NCI-H2227 (cell line): ENCODE data around the gene GPR61.

Source experiments
- DNase-seq: peaks from one replicate; lab custom pipeline; 2025; ENCODE audit not compliant: unreplicated experiment; lab: John Stamatoyannopoulos, UW

The GPR61 gene

DNA sequence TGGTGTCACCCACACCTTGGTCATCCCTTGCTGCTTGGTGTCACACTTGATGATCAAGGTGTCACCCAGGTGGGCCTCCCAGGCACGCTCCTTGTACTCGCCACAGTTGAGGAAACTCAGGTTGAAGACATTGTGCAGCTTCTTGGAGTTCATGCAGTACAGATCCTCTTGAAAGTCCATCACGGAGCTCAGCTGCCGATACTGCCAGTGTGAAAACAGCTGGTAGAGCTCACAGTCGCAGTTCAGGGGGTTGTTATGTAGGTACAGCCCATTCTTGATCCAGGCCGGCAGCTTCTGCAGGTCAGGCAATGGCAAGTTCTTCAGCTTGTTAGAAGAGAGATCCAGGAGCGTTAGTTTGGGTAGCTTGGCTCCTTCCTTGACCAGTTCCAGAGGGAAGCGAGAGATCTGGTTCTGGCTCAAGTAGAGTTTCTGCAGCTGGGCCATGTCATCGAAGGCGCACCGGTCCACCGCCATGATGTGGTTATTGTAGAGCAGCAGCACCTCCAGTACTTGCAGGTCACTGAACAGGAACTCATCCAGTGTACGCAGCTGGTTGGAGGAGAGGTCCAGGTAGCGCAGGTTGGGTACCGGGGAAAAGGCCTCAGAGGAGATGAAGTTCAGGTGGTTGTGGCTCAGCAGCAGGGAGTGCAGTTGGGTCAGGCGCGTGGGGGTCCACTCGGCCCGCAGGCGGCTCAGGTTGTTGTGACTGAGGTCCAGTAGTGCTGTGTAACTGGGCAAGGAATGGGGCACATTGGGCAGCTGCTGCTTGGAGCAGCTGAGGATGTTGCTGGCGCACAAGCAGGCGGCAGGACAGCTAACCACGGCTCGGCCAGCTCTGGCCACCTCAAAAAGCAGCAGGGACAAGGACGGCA, 31.4 kb upstream of the GPR61 start:
- DNase-seq: no peak

DNA sequence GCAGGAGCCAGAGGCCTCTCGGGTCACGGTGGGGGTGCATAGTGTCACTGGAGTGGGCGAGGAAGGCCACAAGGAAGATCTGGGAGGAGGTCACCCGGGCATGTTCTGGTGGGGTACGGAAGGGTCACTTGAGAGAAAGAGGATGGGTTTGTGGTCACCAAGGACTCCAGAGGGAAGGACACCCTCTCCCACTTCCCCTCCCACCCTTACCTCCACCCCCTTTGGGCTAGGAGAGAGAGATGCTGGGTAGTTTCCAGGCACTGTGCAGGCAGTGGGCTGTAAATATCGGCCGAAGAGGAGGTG, 30.8 kb upstream of the GPR61 start:
- no peak for DNase-seq

DNA sequence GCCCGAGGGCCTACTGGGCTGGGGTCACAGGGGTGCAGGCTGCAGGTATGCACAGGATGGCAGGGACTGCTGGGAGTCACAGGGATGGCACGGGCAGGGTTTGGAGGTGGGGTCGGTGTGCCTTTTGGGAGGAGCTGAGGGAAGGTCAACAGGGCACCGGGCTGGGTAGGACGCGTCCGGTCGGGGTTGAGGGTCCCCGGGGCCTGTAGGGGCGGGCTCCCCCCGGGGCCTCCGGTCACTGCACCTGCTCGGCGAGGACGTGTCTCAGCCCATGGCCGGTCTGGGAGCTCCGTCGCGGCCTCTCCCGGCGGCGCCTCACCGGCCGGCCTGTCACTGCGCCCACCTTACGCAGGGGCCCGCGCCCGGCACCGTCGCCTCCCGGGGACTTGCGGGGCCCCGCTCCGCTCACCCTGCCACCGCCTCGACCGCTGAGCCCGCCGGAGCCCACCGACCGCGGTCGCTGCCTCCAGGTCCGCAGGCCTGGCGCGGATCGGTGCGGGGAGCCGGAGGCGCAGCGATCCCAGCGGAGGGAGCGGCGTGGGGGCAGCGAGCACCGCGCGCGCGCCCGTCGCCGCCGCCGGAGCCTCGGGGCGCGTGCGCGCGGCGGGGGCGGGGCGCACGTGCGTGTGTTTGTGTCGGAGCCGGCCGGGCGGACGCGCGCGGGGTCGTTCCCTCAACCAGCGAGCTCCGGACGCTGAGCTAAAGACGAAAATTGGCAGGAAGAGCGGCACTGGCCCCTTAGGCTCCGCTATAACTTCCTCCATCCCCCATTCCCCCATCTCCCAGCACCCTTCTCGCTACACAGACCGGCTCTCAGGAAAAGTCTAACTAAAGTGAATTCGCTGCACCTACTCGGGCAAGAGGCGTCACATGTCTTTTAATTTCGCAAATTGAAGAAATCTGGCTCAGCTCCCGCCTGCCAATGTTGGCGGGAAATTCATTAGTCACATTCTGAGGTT, 30.2 kb upstream of the GPR61 start, which contains the start of gene AMIGO1:
TSS of gene AMIGO1 (minus strand) at position 552 of the 959 bp plus-strand sequence. CDS start 815 bp downstream, outside the sequence.
- DNase-seq: peak; percentile 89

DNA sequence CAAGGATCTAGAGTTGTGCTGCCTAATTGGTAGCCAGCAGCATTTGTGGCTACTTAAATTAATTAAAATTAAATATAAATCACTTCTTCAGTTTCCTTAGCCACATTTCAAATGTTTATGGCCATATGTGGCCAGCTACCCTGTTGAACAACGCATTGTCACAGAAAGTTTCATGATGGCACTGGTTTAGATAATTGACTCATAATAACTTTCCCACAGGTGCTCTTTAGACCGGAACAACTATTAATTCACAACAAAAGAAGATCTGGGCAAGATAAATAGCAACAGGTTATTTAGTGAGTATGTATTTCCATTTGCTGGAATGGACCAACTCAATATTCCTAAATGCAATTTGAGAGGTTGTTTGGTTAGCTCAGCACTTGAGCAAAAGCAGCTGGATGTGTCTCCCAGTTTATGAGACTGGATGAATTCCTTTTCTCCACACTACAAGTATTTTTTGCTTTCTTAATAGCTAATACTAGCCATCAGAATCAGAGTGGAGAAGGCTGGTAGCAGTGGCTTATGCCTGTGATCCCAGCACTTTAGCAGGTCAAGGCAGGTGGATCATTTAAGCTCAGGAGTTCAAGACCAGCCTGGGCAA, 26.5 kb upstream of the GPR61 start:
- no peak for DNase-seq

DNA sequence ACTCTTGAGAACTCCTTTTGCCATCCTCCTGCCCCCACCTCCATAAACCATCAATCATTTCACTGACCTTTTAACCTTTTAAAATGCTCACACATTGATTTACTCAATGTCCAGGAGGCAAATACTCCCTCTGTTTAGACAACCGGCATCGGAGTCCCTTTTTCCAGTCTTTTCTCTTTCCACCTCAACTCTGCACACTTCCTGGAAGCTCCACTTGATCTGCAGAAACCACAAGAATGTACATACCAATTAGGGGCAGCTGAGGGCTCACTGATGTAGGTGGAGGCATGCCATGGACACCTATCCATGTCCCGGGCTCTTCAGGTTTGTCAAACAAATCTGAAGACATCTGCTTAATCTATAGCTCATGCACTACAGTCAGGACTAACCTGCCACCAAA, 24.8 kb upstream of the GPR61 start:
- no peak for DNase-seq

DNA sequence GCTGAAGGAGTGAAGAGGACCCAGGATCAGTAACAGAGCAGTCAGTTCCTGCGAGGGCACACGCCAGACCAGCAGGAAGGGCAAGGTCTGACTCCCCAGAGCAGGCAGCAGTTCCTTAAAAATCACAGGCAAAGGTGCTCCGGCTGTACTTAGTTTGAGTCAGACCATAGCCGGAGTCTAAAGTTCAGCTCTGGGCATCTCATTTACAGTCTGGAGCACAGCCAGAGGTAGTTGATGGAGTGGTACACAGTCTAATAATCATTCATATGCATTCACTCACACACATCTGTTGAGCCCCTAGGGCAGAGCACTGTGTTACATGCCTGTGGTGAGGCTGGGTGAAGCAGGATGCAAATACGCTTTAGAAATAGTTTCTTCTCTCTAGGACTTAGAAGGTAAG, 22.8 kb upstream of the GPR61 start:
- DNase-seq: no peak

DNA sequence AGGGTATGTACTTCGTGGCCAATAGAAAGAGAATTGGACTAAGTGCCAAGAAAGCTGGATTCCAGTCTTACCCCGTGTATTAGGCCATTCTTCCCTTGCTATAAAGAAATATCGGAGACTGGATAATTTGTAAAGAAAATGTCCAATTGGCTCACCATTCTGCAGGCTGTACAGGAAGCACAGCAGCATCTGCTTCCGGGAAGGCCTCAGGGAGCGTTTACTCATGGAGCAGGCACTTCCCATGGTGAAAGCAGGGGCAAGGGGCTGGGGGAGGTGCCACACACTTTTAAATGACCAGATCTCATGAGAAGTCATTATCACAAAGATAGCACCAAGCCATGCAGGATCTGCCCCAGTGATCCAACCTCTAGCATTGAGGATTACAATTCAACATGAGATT, 22.3 kb upstream of the GPR61 start:
- DNase-seq: no peak

DNA sequence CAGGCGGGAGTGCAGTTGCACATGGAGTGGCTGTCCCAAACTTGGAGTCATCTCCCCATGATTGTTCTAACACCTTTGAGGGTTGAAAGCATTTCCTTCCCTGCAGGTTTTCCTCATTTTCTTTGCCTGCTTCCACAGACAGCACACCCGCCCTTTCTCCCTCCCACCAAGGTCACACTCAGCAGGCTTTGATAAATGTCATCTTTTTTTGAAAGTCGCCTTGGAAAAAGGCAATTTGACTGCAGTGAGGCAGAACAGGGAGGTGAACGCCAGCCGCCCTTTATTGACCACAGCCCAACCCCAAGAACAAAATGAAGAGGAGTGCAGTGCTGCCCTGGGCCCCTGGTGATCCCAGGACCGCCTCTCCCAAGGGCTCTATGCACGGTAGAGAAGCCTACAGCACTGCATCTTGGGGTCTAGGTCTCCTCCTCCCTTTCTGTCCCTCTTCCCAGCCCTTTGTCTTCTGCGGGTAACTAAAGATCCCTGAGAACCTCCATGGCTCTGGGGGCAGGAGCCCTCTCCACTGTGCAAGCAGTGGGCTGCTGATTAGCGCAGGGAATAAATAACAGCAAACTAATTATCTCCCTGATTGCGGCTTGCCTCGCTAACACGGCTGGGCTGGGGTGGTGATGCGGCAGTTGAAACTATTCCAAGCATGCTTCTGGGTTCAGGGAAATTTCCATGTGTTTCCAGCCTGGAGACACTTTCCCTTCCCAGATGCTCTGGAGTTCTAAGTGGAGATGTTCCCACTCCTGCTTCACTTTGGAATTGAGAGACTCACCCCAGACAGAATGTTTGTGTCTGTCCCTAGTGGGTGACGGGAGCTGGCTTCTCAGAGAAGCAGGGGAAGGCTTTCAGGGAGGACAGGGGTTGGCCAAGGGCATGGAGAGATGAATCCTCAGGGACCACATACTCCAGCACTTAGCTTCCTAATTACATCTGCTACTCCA, 18.4 kb upstream of the GPR61 start:
- no peak for DNase-seq

DNA sequence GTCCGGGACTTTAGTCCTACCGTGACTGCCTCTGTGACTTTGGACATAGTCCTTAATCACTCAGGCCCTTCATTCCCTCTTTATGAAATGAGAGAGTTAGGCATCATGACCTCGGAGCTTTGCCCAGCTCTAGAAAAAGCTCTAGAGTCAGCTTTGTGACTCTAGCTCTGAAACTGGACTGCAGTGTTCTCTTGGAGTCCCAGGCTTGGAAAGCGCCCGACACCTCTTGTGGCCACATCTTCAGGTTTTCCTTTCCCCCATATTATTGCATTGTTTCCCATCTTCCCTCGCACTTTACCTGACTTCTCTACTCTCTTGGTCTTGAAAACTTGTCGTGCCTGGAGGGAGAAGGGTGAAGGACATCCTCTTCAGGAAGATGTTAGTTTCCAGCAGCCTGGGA, 17.6 kb upstream of the GPR61 start:
- no peak for DNase-seq

DNA sequence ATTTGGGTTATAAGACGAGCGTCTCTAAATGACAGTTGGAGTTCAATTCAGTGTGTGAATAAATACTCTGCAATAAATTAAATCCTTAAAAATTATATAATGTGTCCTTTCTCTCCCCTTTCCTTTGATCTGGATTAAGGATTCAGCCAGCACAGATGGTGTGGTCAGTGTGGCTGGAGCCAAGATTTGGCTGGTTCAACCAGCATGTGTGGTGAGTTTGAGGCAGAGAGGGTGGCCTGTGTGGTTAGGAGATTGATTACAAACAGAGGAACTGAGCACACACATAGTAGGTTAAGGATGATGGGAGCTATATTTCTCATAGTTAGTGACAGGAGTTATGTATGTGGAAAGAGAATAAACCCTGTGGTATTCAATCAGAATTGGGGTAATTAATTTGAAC, 16.0 kb upstream of the GPR61 start:
- DNase-seq: no peak

DNA sequence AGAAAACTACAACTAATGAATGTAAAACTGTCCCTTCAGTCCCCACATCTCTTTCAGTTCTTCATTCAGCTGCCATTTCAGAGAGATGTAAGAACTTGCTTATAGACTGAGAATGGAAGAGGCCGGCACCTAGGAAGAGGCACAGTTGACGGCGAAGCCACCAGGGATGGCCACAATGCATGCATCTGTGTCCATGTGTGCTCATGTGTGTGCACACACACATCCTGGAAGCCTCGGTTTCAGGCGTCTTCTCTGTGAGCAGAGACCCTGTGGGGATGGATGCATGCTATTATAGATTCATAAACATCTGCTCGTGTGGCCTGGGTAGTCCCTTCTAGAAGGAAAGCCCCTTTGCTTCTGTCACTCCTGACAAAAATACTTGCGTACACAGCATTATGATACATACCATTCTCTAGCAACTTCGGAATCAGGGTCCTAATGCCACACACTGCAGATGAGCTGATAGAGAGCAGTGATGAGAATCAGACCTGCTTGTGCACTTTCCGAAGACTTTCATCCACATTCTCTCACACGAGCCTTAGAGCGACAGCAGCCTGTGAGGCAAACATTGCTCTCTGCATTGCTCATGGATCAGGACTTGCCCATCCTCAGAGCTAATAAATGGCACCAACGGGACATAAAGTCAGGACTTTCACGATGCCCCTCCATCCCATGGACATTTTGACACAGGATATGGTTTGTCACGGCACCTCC, 12.4 kb upstream of the GPR61 start:
- DNase-seq: no peak

DNA sequence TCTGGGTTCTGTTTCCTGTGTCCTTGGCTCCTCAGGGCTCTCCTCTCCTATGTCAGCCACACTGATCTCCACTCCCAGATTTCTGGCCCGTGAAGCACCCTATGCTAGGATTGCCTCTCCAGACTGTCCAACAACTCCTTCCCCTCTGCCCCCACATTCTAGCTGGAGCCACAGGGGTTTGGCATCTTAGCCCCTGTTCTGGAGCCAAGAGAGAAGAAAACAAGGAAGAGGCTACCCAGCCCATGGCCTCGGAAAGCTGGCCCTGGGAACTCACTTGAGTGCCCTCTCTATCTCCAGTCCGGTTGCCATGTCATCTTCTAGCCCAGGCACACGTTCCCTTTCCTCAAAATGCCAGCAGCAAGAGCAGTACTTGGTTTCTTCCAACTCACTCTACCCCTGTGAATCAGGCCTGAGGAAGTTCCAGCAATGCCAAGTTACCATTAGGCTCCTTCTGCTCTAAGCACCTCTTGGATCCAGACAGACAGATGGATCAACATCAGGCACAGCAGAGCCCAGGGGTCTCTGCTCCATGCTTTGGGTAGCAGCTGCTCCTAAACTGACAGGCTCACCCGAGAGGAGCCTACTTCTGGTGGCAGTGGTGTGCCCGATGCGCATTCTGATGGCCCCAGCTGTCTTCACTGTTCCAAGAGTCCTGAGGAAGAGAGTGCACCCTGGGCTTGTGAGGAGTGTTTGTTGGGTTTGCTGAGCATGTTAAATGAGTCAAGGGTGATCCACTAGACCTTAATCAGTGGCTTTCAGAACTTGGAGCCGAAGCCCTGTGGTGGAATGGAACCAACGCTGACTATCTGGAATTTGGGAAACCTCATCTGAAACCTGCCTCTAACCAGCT, 11.6 kb upstream of the GPR61 start:
- no peak for DNase-seq

DNA sequence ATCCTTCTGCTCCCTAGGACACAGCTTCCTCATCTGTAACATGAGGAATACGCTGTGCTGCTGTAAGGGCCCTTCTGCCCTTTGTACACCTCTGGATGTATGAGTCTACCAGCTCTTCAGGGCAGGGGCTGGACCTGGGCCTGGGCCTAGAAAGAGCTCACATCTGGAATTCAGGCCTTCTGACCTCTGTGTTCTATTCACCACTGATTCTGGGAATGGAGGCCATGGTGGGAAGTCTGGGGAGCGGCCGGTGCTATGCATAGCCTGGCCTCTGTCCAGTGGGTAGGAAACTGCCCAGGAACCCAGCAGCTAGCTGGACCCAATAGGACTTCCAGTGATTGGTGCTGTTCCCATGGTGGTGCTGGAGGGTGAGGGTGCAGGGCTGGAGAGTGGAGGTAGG, 11.0 kb upstream of the GPR61 start:
- DNase-seq: no peak

DNA sequence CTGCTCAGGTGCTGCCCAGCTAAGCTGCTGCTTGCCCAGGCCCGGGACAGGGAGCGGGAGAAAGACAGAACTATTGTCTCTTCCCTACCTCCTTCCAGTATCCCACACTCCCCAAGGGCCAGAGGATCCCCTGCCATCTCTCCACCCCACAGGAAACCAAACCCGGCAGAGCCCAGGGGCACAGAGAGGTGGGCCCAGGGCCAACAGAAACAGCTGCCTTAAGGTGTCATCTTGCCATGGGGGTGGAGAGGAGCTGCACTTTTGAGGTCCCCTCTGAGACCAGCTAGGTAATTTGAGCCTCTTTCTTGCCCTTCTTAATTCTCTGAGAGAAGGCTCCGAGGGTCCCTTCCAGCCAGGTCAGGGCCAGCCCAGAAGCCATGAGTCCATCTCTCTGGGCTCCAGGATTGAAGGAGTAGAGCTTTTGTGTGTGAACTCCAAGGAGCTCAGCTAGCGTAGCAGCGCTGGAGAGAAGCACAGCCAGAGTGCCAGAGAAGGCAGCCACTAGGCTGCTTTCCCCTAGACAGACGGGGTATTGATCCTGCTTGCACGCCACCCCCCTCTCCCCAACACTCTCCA, 9.7 kb upstream of the GPR61 start:
- DNase-seq: no peak

DNA sequence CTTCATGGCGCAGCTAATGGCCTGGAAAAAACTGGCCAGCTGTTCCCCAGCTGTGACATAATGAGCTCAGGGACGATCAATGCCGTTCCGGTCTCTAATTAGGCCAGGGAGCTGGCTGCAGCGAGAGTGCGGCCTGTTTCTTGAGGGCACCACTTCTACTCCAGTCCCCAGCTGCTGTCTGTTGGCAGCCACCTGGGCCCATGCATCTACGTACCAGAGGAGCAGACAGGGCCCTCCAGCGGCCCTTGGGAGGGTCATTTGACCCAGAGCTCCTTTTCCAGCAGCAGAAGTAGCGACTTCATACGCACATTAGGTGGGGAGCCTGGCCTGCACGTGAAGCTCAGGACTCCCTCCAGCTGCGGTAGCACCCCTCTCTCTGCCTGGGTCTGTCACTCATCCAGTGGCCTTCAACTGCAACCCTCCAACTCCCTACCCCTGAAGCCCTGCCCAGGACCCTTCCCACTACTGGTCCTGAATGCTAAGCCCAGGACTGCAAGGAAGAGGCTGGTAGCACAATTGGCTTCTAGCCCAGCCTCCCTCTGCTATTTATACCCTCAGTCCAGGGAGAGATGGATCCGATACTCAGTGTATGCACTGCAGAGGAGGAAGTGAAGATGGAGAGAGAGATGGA, 9.1 kb upstream of the GPR61 start:
- peak; percentile 84 for DNase-seq

DNA sequence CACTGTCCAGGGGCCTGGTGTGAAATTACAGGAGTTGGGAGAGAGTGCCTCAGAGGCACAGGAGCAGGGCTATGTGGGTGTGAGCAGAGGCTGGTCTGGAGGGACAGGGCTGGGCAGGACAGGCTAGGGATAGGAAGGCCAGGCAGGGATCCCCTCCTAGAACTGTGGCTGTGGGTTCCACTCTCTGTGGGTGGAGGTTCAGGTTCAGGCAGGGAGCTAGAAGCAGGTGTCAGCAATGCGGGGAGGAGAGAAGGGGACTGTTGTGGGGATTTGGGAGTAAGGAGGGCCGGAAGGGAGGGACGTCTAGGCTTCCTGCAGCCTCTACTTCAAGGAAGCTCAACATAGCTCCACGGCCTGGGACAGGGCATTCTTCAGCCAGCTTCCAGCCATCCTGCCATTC, 8.3 kb upstream of the GPR61 start:
- no peak for DNase-seq

DNA sequence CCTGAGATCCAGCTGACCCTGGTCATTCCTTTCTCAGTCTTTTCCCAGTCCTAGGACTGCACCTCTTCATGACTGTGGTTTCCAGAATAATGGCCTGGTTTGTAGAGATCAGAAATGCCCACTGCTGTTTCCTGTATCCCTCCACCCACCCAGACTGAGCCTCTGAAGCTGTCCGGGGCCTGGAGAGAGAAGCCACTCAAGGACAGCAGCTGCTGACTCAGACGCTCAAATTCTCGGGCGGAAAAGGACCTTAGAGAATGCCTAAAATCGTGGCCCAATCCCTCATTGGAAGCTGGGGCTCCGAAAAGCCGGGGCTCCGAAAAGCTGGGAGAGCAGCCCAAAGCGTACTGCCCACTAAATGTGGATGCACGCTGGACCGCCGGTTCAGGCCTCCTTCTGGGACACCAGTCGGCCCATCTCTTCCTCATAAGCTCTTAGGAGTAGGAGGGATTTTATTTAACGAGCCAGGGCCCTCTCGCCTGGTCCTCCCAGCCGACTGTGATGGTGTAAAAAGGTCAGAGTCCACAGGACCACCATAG, 7.8 kb upstream of the GPR61 start:
- peak; percentile 24 for DNase-seq
